ENCODE data around the gene CHST8. TPM values are rescaled to one million over a fixed set of nuclear protein-coding genes. Genes with fewer than 3 reads are reported as not detected.

Gene CHST8
- total and polyA plus RNA-seq, 9 donors: 0.09 to 1.4 (median 0.36) TPM

- WGBS (ENCODE audit: insufficient coverage): 84% methylated on average over 11 of the region's 12 CpGs
- H3K27me3 ChIP-seq (ENCODE audit: control insufficient read depth, insufficient read depth, low read length): peaks cover 37% of the 10 kb centered on the region
- peaks cover 4% of the 10 kb centered on the region for H3K4me1 ChIP-seq (ENCODE audit: control insufficient read depth, insufficient read depth, low read length)
- DNase-seq: no peak
- no peaks in the 10 kb centered on the region for H3K9me3 ChIP-seq (replicated peaks; ENCODE audit: control insufficient read depth, low read depth, low read length)
- no peak overlapping the region for H3K4me3 ChIP-seq (ENCODE audit: low read length)
- H3K27ac ChIP-seq (ENCODE audit: low read length): no peak overlapping the region
- H3K36me3 ChIP-seq (ENCODE audit: control insufficient read depth, insufficient read depth, low read length): no peaks in the 10 kb centered on the region
Measured at GRCh38 chr19:33627962-33628839, 6.4 kb downstream of the CHST8 start.

- 79% methylated on average over 11 of the region's 13 CpGs for WGBS (ENCODE audit: insufficient coverage)
Measured at GRCh38 chr19:33628921-33629825, 7.4 kb downstream of the CHST8 start.

GRCh38 chr19:33629826-33630375 lies 8.1 kb downstream of the CHST8 start:
- 78% methylated on average over 9 of the region's 9 CpGs for WGBS (ENCODE audit: insufficient coverage)
- Histone ChIP-seq H3K9me3 (replicated peaks; ENCODE audit: control insufficient read depth, low read depth, low read length) (no peaks in the 10 kb centered on the region), H3K4me3 (ENCODE audit: low read length) (no peak overlapping the region), H3K36me3 (ENCODE audit: control insufficient read depth, insufficient read depth, low read length) (no peaks in the 10 kb centered on the region), H3K27ac (ENCODE audit: low read length) (no peak overlapping the region), H3K27me3 (ENCODE audit: control insufficient read depth, insufficient read depth, low read length) (peaks cover 21% of the 10 kb centered on the region), H3K4me1 (ENCODE audit: control insufficient read depth, insufficient read depth, low read length) (no peaks in the 10 kb centered on the region)
- no peak for DNase-seq

More at GRCh38 chr19:33628921-33629825, 7.4 kb downstream of the CHST8 start:
- Histone ChIP-seq H3K27me3 (ENCODE audit: control insufficient read depth, insufficient read depth, low read length) (peaks cover 27% of the 10 kb centered on the region), H3K27ac (ENCODE audit: low read length) (no peak overlapping the region), H3K4me1 (ENCODE audit: control insufficient read depth, insufficient read depth, low read length) (no peaks in the 10 kb centered on the region), H3K36me3 (ENCODE audit: control insufficient read depth, insufficient read depth, low read length) (no peaks in the 10 kb centered on the region), H3K4me3 (ENCODE audit: low read length) (no peak overlapping the region), H3K9me3 (replicated peaks; ENCODE audit: control insufficient read depth, low read depth, low read length) (no peaks in the 10 kb centered on the region)
- no peak for DNase-seq

GRCh38 chr19:33630880-33631608 lies 9.3 kb downstream of the CHST8 start:
- no peak for DNase-seq
- Histone ChIP-seq H3K4me1 (ENCODE audit: control insufficient read depth, insufficient read depth, low read length) (no peaks in the 10 kb centered on the region), H3K27me3 (ENCODE audit: control insufficient read depth, insufficient read depth, low read length) (peaks cover 11% of the 10 kb centered on the region), H3K9me3 (replicated peaks; ENCODE audit: control insufficient read depth, low read depth, low read length) (no peaks in the 10 kb centered on the region), H3K36me3 (ENCODE audit: control insufficient read depth, insufficient read depth, low read length) (no peaks in the 10 kb centered on the region), H3K27ac (ENCODE audit: low read length) (no peak overlapping the region), H3K4me3 (ENCODE audit: low read length) (no peak overlapping the region)
- 51% methylated on average over 10 of the region's 13 CpGs for WGBS (ENCODE audit: insufficient coverage)

GRCh38 chr19:33631609-33631973 lies 9.8 kb downstream of the CHST8 start:
- Histone ChIP-seq H3K9me3 (replicated peaks; ENCODE audit: control insufficient read depth, low read depth, low read length) (no peaks in the 10 kb centered on the region), H3K27me3 (ENCODE audit: control insufficient read depth, insufficient read depth, low read length) (peaks cover 7% of the 10 kb centered on the region), H3K36me3 (ENCODE audit: control insufficient read depth, insufficient read depth, low read length) (no peaks in the 10 kb centered on the region), H3K4me3 (ENCODE audit: low read length) (no peak overlapping the region), H3K27ac (ENCODE audit: low read length) (no peak overlapping the region), H3K4me1 (ENCODE audit: control insufficient read depth, insufficient read depth, low read length) (no peaks in the 10 kb centered on the region)
- no peak for DNase-seq
- 47% methylated on average over 5 of the region's 6 CpGs for WGBS (ENCODE audit: insufficient coverage)

- peaks cover 8% of the 10 kb centered on the region for H3K27me3 ChIP-seq (ENCODE audit: control insufficient read depth, insufficient read depth, low read length)
- no peaks in the 10 kb centered on the region for H3K36me3 ChIP-seq (ENCODE audit: control insufficient read depth, insufficient read depth, low read length)
- WGBS (ENCODE audit: insufficient coverage): 61% methylated on average over 6 of the region's 14 CpGs
Measured at GRCh38 chr19:33634361-33635091, 12.8 kb downstream of the CHST8 start.

GRCh38 chr19:33638167-33639034 lies 16.6 kb downstream of the CHST8 start:
- Histone ChIP-seq H3K36me3 (ENCODE audit: control insufficient read depth, insufficient read depth, low read length) (no peaks in the 10 kb centered on the region), H3K4me1 (ENCODE audit: control insufficient read depth, insufficient read depth, low read length) (no peaks in the 10 kb centered on the region), H3K9me3 (replicated peaks; ENCODE audit: control insufficient read depth, low read depth, low read length) (no peaks in the 10 kb centered on the region), H3K4me3 (ENCODE audit: low read length) (no peak overlapping the region), H3K27me3 (ENCODE audit: control insufficient read depth, insufficient read depth, low read length) (peaks cover 8% of the 10 kb centered on the region), H3K27ac (ENCODE audit: low read length) (no peak overlapping the region)
- WGBS (ENCODE audit: insufficient coverage): 0% methylated on average over 4 of the region's 15 CpGs
- DNase-seq: no peak

More at GRCh38 chr19:33634361-33635091, 12.8 kb downstream of the CHST8 start:
- Histone ChIP-seq H3K4me1 (ENCODE audit: control insufficient read depth, insufficient read depth, low read length) (no peaks in the 10 kb centered on the region), H3K27ac (ENCODE audit: low read length) (no peak overlapping the region), H3K9me3 (replicated peaks; ENCODE audit: control insufficient read depth, low read depth, low read length) (no peaks in the 10 kb centered on the region), H3K4me3 (ENCODE audit: low read length) (no peak overlapping the region)
- DNase-seq: no peak

GRCh38 chr19:33639035-33639681 lies 17.4 kb downstream of the CHST8 start:
- DNase-seq: no peak
- Histone ChIP-seq H3K27ac (ENCODE audit: low read length) (no peak overlapping the region), H3K4me1 (ENCODE audit: control insufficient read depth, insufficient read depth, low read length) (no peaks in the 10 kb centered on the region), H3K27me3 (ENCODE audit: control insufficient read depth, insufficient read depth, low read length) (peaks cover 8% of the 10 kb centered on the region), H3K4me3 (ENCODE audit: low read length) (no peak overlapping the region), H3K9me3 (replicated peaks; ENCODE audit: control insufficient read depth, low read depth, low read length) (no peaks in the 10 kb centered on the region), H3K36me3 (ENCODE audit: control insufficient read depth, insufficient read depth, low read length) (no peaks in the 10 kb centered on the region)
- WGBS (ENCODE audit: insufficient coverage): 37% methylated on average over 10 of the region's 14 CpGs
